Neural cell (in vitro differentiated cells): ENCODE measurements around the gene ADCY2.

Experiments used
- EP300 ChIP-seq: fragments of 450-650 bp; conservative IDR thresholded peaks from 2 replicates; pipeline ENCODE4 v1.6.1; 2014; ENCODE audit warnings: antibody characterized with exemption, mild to moderate bottlenecking, moderate library complexity; ENCODE audit not compliant: poor library complexity, severe bottlenecking
- EZH2 ChIP-seq: fragments of 200-600, 300-800 bp; shearing (Covaris generic), sonication (generic); IDR thresholded peaks from 2 replicates; pipeline ENCODE4 v1.6.1; 2014; ENCODE audit warnings: antibody characterized with exemption, low read length, borderline replicate concordance, mild to moderate bottlenecking; ENCODE audit not compliant: insufficient read depth, poor library complexity, severe bottlenecking
- POLR2AphosphoS5 ChIP-seq: IDR thresholded peaks from 2 replicates; pipeline ENCODE4 v1.6.1; 2012
- RAD21 ChIP-seq: fragments of 450-650 bp; conservative IDR thresholded peaks from 2 replicates; pipeline ENCODE4 v1.6.1; 2014; ENCODE audit warnings: antibody characterized with exemption, mild to moderate bottlenecking, moderate library complexity
- TF ChIP-seq, protein P1 (sequence below): fragments of 450-650 bp; IDR thresholded peaks from 2 replicates; pipeline ENCODE4 v1.5.1; 2014; ENCODE audit warnings: antibody characterized with exemption, mild to moderate bottlenecking, moderate library complexity; ENCODE audit not compliant: poor library complexity, severe bottlenecking
- TF ChIP-seq, protein P2 (sequence below): IDR thresholded peaks from 2 replicates; pipeline ENCODE4 v1.6.1; 2012; ENCODE audit warnings: borderline replicate concordance

DNA sequence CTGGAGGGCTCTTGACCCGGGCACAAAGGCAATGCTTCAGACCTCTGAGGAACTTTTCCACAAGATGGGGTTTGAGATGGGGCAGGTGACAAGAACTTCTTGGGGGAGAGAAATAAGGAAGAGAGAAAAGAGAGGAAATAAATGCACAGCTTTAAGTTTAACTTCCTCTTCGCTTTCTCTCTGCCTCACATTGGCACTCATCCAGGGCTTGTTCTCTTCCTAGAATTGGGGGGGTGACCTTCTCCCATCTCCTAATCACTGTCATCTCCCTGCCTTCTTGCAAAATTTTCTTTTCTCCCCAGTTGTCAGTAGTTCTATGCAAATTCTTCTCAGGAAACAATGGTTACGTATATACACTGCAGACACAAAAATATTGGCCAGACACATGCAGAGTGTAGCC lies 19.1 kb upstream of the ADCY2 start:
- no peak for TF ChIP-seq EP300
- no peak for TF ChIP-seq EZH2
- TF ChIP-seq POLR2AphosphoS5, result no peak
- TF ChIP-seq, protein P1, sequence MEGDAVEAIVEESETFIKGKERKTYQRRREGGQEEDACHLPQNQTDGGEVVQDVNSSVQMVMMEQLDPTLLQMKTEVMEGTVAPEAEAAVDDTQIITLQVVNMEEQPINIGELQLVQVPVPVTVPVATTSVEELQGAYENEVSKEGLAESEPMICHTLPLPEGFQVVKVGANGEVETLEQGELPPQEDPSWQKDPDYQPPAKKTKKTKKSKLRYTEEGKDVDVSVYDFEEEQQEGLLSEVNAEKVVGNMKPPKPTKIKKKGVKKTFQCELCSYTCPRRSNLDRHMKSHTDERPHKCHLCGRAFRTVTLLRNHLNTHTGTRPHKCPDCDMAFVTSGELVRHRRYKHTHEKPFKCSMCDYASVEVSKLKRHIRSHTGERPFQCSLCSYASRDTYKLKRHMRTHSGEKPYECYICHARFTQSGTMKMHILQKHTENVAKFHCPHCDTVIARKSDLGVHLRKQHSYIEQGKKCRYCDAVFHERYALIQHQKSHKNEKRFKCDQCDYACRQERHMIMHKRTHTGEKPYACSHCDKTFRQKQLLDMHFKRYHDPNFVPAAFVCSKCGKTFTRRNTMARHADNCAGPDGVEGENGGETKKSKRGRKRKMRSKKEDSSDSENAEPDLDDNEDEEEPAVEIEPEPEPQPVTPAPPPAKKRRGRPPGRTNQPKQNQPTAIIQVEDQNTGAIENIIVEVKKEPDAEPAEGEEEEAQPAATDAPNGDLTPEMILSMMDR, result no peak
- TF ChIP-seq, protein P2, sequence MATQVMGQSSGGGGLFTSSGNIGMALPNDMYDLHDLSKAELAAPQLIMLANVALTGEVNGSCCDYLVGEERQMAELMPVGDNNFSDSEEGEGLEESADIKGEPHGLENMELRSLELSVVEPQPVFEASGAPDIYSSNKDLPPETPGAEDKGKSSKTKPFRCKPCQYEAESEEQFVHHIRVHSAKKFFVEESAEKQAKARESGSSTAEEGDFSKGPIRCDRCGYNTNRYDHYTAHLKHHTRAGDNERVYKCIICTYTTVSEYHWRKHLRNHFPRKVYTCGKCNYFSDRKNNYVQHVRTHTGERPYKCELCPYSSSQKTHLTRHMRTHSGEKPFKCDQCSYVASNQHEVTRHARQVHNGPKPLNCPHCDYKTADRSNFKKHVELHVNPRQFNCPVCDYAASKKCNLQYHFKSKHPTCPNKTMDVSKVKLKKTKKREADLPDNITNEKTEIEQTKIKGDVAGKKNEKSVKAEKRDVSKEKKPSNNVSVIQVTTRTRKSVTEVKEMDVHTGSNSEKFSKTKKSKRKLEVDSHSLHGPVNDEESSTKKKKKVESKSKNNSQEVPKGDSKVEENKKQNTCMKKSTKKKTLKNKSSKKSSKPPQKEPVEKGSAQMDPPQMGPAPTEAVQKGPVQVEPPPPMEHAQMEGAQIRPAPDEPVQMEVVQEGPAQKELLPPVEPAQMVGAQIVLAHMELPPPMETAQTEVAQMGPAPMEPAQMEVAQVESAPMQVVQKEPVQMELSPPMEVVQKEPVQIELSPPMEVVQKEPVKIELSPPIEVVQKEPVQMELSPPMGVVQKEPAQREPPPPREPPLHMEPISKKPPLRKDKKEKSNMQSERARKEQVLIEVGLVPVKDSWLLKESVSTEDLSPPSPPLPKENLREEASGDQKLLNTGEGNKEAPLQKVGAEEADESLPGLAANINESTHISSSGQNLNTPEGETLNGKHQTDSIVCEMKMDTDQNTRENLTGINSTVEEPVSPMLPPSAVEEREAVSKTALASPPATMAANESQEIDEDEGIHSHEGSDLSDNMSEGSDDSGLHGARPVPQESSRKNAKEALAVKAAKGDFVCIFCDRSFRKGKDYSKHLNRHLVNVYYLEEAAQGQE, result no peak
- TF ChIP-seq RAD21, result no peak
